Keratinocyte (primary cell): ENCODE data around the gene LRRC63. TPM values are rescaled to one million over a fixed set of nuclear protein-coding genes. Genes with fewer than 3 reads are reported as not detected.

Experiments
- DNase-seq: peaks from one replicate; pipeline ENCODE4 v3.0.0-alpha.2; 2011; ENCODE audit warnings: low read depth, missing footprints, low spot score
- FAIRE-seq: peaks from 2 replicates; lab custom pipeline; 2011; peaks lifted over from hg19 to GRCh38; lab: Jason Lieb, UNC
- H2AFZ ChIP-seq: 2 replicates; pipeline ENCODE4 v1.6.0; 2012; ENCODE audit warnings: low read length, control low read depth, inconsistent platforms; ENCODE audit not compliant: control insufficient read depth
- H3K27ac ChIP-seq: 2 replicates; pipeline ENCODE4 v1.5.1; 2011; ENCODE audit warnings: low read length; ENCODE audit not compliant: control insufficient read depth, insufficient read depth
- H3K27me3 ChIP-seq: 3 replicates; pipeline ENCODE4 v1.6.0; 2011; ENCODE audit warnings: low read length; ENCODE audit not compliant: control insufficient read depth, insufficient read depth; ENCODE audit errors: extremely low read depth
- H3K36me3 ChIP-seq, 2 experiments: 2 replicates in 1 of 2; 3 replicates in 1 of 2; pipeline ENCODE4 v1.5.1; 2011; ENCODE audit warnings: low read length in 2 of 2, mild to moderate bottlenecking in 1 of 2; ENCODE audit not compliant: control insufficient read depth in 2 of 2, insufficient read depth in 2 of 2; ENCODE audit errors: extremely low read depth in 1 of 2
- H3K4me1 ChIP-seq: 3 replicates; pipeline ENCODE4 v1.5.1; 2011; ENCODE audit warnings: low read length; ENCODE audit not compliant: control insufficient read depth, insufficient read depth; ENCODE audit errors: extremely low read depth
- H3K4me2 ChIP-seq: 3 replicates; pipeline ENCODE4 v1.6.0; 2011; ENCODE audit warnings: low read depth, low read length; ENCODE audit not compliant: control insufficient read depth, insufficient read depth; ENCODE audit errors: extremely low read depth
- H3K4me3 ChIP-seq, 3 experiments: fragments of 200-600 bp in 1 of 3; sonication (generic) in 1 of 3; 2 replicates in 2 of 3; 3 replicates in 1 of 3; pipeline ENCODE4 v1.5.1; 2011 to 2016; ENCODE audit warnings: low read length in 3 of 3, mild to moderate bottlenecking in 3 of 3, control low read depth in 2 of 3, inconsistent platforms in 1 of 3, low read depth in 1 of 3, mixed read lengths in 1 of 3, mixed run types in 1 of 3, moderate library complexity in 1 of 3; ENCODE audit not compliant: control insufficient read depth in 2 of 3, insufficient read depth in 2 of 3; ENCODE audit errors: extremely low read depth in 1 of 3
- H3K79me2 ChIP-seq: 2 replicates; pipeline ENCODE4 v1.6.0; 2012; ENCODE audit warnings: low read length; ENCODE audit not compliant: control insufficient read depth, insufficient read depth
- H3K9ac ChIP-seq: 3 replicates; pipeline ENCODE4 v1.6.0; 2011; ENCODE audit warnings: low read length; ENCODE audit not compliant: control insufficient read depth, insufficient read depth; ENCODE audit errors: extremely low read depth
- H3K9me1 ChIP-seq: 3 replicates; pipeline ENCODE4 v1.6.0; 2011; ENCODE audit warnings: low read length; ENCODE audit not compliant: control insufficient read depth, insufficient read depth; ENCODE audit errors: extremely low read depth
- H3K9me3 ChIP-seq: 2 replicates; pipeline ENCODE4 v1.5.1; 2012; ENCODE audit warnings: low read depth, low read length; ENCODE audit not compliant: control insufficient read depth
- H4K20me1 ChIP-seq: 3 replicates; pipeline ENCODE4 v1.6.0; 2011; ENCODE audit warnings: low read length; ENCODE audit not compliant: control insufficient read depth, insufficient read depth; ENCODE audit errors: extremely low read depth
- CTCF ChIP-seq, 3 experiments: IDR thresholded peaks in 1 of 3; conservative IDR thresholded peaks in 1 of 3; optimal IDR thresholded peaks in 1 of 3; 2 replicates in 2 of 3; 3 replicates in 1 of 3; pipeline versions ENCODE3 to v1.5.1; 2011; ENCODE audit warnings: low read length in 3 of 3, mild to moderate bottlenecking in 3 of 3, moderate library complexity in 2 of 3, control low read depth in 1 of 3, inconsistent platforms in 1 of 3; ENCODE audit not compliant: insufficient read depth in 2 of 3; ENCODE audit errors: extremely low read depth in 1 of 3
- EZH2 ChIP-seq: IDR thresholded peaks from one replicate; pipeline ENCODE4 v1.6.1; 2012; ENCODE audit warnings: inconsistent platforms, mild to moderate bottlenecking, low read length, moderate library complexity
- dilution Hi-C: fragments of 300-500 bp; cut with MboI; formaldehyde crosslinking; loops from one replicate; pipeline ENCODE4 v1.7.0; 2020; ENCODE audit warnings: low sequenced_read_pairs; ENCODE audit not compliant: extremely low pct_ligation_motif_present
- polyA plus RNA-seq, 5 experiments: library from polyadenylated mRNA; depleted of rRNA in 3 of 5; stranded (reverse) in 3 of 5; stranded (forward) in 1 of 5; unstranded in 1 of 5; fragments of >200 nt; gene quantifications; 1 replicate in 1 of 5; 2 replicates in 3 of 5; 3 replicates in 1 of 5; pipeline versions ENCODE4 v1.2.1 to v1.2.3, GENCODE V29; 2011 to 2012; ENCODE audit warnings: missing spikeins in 2 of 5, low read depth in 1 of 5, low replicate concordance in 1 of 5

LRRC63 gene
- polyA plus RNA-seq, 1 donor (not counting 4 experiments of a cell fraction or from before 2014, with no cell fraction given) = not detected

DNA sequence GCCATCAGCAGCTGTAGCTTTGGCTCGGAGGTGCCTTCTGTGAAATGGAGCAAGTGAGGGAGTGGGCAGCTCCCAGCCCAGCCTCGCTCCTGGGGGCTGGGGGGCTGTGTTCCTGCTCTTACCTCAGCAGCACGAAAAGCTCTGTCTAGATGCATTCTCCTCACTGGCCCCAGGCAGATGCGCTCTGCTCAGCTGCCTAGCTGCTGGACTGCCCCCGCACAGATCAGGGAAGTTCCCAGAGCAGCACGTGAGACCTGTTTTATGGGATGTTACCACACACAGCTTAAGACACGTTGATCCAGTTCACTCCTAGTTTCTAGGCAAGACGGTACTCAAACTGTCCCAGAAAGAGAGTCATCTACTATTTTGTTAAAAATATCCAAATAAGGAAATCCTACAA is 43.4 kb upstream of the LRRC63 start:
- no peak for TF ChIP-seq EZH2
- H3K36me3 ChIP-seq = no peaks in the 10 kb centered on the region
- H3K4me1 ChIP-seq = no peaks in the 10 kb centered on the region
- H3K9me1 ChIP-seq = no peaks in the 10 kb centered on the region
- H4K20me1 ChIP-seq = no peaks in the 10 kb centered on the region
- H3K4me3 ChIP-seq = no peak overlapping the region
- no peak overlapping the region for H3K4me2 ChIP-seq
- peaks cover 14% of the 10 kb centered on the region for H3K27me3 ChIP-seq
- dilution Hi-C loops = no loop called here
- H2AFZ ChIP-seq = no peak overlapping the region
- no peaks in the 10 kb centered on the region for H3K9me3 ChIP-seq
- no peaks in the 10 kb centered on the region for H3K79me2 ChIP-seq
- FAIRE-seq (no peak), DNase-seq (no peak)
- H3K9ac ChIP-seq = no peak overlapping the region
- no peak overlapping the region for H3K27ac ChIP-seq

DNA sequence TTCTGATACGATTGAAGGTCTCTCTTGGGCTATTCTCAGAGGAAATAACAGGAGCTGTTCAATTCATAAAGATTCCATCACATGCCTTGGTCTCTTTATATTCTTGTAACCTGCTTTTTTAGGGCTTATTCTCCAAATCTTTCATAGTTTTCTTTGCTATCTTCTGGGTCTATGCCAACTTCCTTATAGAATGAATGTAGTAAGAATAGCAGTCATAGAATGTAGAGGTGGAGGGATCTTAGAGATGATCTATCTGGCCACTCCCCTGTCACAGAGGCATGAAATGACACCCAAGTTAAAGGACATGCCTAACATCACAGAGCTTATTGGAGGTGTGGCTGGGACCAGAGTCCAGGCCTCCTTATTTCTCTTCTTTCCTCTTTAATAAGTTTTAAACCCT is 42.9 kb upstream of the LRRC63 start:
- H3K79me2 ChIP-seq = no peaks in the 10 kb centered on the region
- no peak overlapping the region for H3K9ac ChIP-seq
- no peaks in the 10 kb centered on the region for H3K4me1 ChIP-seq
- no peak for TF ChIP-seq EZH2
- TF ChIP-seq CTCF (optimal IDR thresholded peaks at IDR 0.05 in 1 of 3, IDR thresholded peaks at IDR 0.05 in 1 of 3, conservative IDR thresholded peaks at IDR 0.05 in 1 of 3; ENCODE audit: extremely low read depth in 1 of 3, insufficient read depth in 2 of 3, low read length in 3 of 3) = no peak
- dilution Hi-C loops = no loop called here
- H2AFZ ChIP-seq = no peak overlapping the region
- H3K9me1 ChIP-seq = no peaks in the 10 kb centered on the region
- H3K4me2 ChIP-seq = no peak overlapping the region
- DNase-seq = no peak
- no peak for FAIRE-seq
- no peaks in the 10 kb centered on the region for H3K9me3 ChIP-seq
- H3K27me3 ChIP-seq = peaks cover 14% of the 10 kb centered on the region
- no peak overlapping the region for H3K27ac ChIP-seq
- H3K36me3 ChIP-seq = no peaks in the 10 kb centered on the region
- no peak overlapping the region for H3K4me3 ChIP-seq
- no peaks in the 10 kb centered on the region for H4K20me1 ChIP-seq

DNA sequence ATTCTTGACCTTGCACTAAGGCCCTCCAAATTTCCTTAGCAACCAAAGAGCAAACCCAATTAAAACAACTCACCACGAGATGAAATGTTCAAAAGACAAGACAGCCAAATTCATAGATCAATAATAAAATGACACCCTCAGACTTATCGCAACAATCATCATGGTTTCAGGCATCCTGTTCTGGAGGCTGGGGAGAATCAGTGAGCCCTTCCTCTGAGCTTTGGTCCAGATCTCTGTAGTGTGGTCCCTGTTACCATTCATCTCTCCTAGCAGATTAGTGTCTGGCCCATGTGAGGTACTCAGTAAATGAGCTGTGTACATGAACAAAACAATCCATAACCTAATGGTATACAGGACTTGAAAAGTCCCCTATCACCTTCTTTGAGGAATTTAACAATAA is 42.0 kb upstream of the LRRC63 start:
- no peaks in the 10 kb centered on the region for H3K79me2 ChIP-seq
- H3K4me3 ChIP-seq = no peak overlapping the region
- TF ChIP-seq CTCF (optimal IDR thresholded peaks at IDR 0.05 in 1 of 3, IDR thresholded peaks at IDR 0.05 in 1 of 3, conservative IDR thresholded peaks at IDR 0.05 in 1 of 3; ENCODE audit: extremely low read depth in 1 of 3, insufficient read depth in 2 of 3, low read length in 3 of 3) (no peak), EZH2 (no peak)
- no peak overlapping the region for H3K27ac ChIP-seq
- H3K27me3 ChIP-seq = peaks cover 14% of the 10 kb centered on the region
- dilution Hi-C loops = no loop called here
- H3K4me1 ChIP-seq = no peaks in the 10 kb centered on the region
- FAIRE-seq (no peak), DNase-seq (no peak)
- H3K4me2 ChIP-seq = no peak overlapping the region
- no peaks in the 10 kb centered on the region for H3K9me3 ChIP-seq
- H3K9ac ChIP-seq = no peak overlapping the region
- H2AFZ ChIP-seq = no peak overlapping the region
- no peaks in the 10 kb centered on the region for H3K36me3 ChIP-seq
- H4K20me1 ChIP-seq = no peaks in the 10 kb centered on the region
- H3K9me1 ChIP-seq = no peaks in the 10 kb centered on the region
